H9 (cell line): ENCODE data around the gene PSMD1. TPM values are rescaled to one million over a fixed set of nuclear protein-coding genes. Genes with fewer than 3 reads are reported as not detected.

Experiments used
- DNase-seq: peaks from one replicate; pipeline ENCODE4 v3.0.0-alpha.2; 2017
- H2AFZ ChIP-seq: one replicate; pipeline ENCODE4 v1.6.1; 2013; ENCODE audit warnings: mild to moderate bottlenecking, low read length, control low read depth, moderate library complexity
- H2AK5ac ChIP-seq: 2 replicates; pipeline ENCODE4 v1.6.1; 2013; ENCODE audit warnings: low read length, control low read depth, mixed read lengths; ENCODE audit not compliant: insufficient read length
- H2BK120ac ChIP-seq: one replicate; pipeline ENCODE4 v1.6.1; 2013; ENCODE audit warnings: low read depth, mild to moderate bottlenecking, low read length, control low read depth, inconsistent platforms; ENCODE audit not compliant: poor library complexity, severe bottlenecking
- H2BK12ac ChIP-seq: 2 replicates; pipeline ENCODE4 v1.6.1; 2013; ENCODE audit warnings: low read length, control low read depth, mixed read lengths, low read depth; ENCODE audit not compliant: insufficient read length
- H2BK15ac ChIP-seq: 2 replicates; pipeline ENCODE4 v1.6.1; 2013; ENCODE audit warnings: low read depth, low read length, control low read depth
- H2BK20ac ChIP-seq: one replicate; pipeline ENCODE4 v1.6.1; 2013; ENCODE audit warnings: low read depth, mild to moderate bottlenecking, low read length, control low read depth, inconsistent platforms; ENCODE audit not compliant: poor library complexity, severe bottlenecking
- H2BK5ac ChIP-seq: 2 replicates; pipeline ENCODE4 v1.6.1; 2013; ENCODE audit warnings: low read length, control low read depth, mixed read lengths; ENCODE audit not compliant: insufficient read length
- H3K14ac ChIP-seq: 2 replicates; pipeline ENCODE4 v1.6.1; 2013; ENCODE audit warnings: low read length, control low read depth; ENCODE audit not compliant: insufficient read depth
- H3K18ac ChIP-seq: 2 replicates; pipeline ENCODE4 v1.6.1; 2013; ENCODE audit warnings: low read depth, mild to moderate bottlenecking, mixed read lengths, low read length, control low read depth; ENCODE audit not compliant: insufficient read length
- H3K23ac ChIP-seq: 2 replicates; pipeline ENCODE4 v1.6.1; 2013; ENCODE audit warnings: low read length, control low read depth, mixed read lengths, low read depth; ENCODE audit not compliant: insufficient read length
- H3K23me2 ChIP-seq: 2 replicates; pipeline ENCODE4 v1.6.1; 2013; ENCODE audit warnings: low read depth, mild to moderate bottlenecking, mixed read lengths, low read length, control low read depth; ENCODE audit not compliant: insufficient read length, poor library complexity, severe bottlenecking
- H3K27ac ChIP-seq: 2 replicates; pipeline ENCODE4 v1.5.1; 2013; ENCODE audit warnings: low read length, control low read depth, mixed read lengths, low read depth; ENCODE audit not compliant: insufficient read length
- H3K27me3 ChIP-seq: 2 replicates; pipeline ENCODE4 v1.6.1; 2013; ENCODE audit warnings: low read length, control low read depth, inconsistent platforms; ENCODE audit not compliant: insufficient read depth
- H3K4ac ChIP-seq: 2 replicates; pipeline ENCODE4 v1.6.1; 2013; ENCODE audit warnings: low read depth, mild to moderate bottlenecking, control low read depth, inconsistent platforms, low read length, moderate library complexity
- H3K4me1 ChIP-seq: 2 replicates; pipeline ENCODE4 v1.6.1; 2013; ENCODE audit warnings: low read length, control low read depth, inconsistent platforms; ENCODE audit not compliant: insufficient read depth
- H3K4me2 ChIP-seq: 2 replicates; pipeline ENCODE4 v1.6.1; 2013; ENCODE audit warnings: low read length, control low read depth, mixed read lengths; ENCODE audit not compliant: insufficient read length, insufficient read depth
- H3K56ac ChIP-seq: 2 replicates; pipeline ENCODE4 v1.6.1; 2013; ENCODE audit warnings: low read depth, mild to moderate bottlenecking, mixed read lengths, low read length, control low read depth; ENCODE audit not compliant: insufficient read length
- H3K79me1 ChIP-seq: 2 replicates; pipeline ENCODE4 v1.6.1; 2013; ENCODE audit warnings: low read depth, mild to moderate bottlenecking, moderate library complexity, low read length, control low read depth, inconsistent platforms; ENCODE audit not compliant: insufficient read depth, poor library complexity, severe bottlenecking
- H3K79me2 ChIP-seq: 2 replicates; pipeline ENCODE4 v1.6.1; 2013; ENCODE audit warnings: low read length, control low read depth, inconsistent platforms; ENCODE audit not compliant: insufficient read depth
- H3K9ac ChIP-seq: 2 replicates; pipeline ENCODE4 v1.6.1; 2013; ENCODE audit warnings: low read length, control low read depth, mixed read lengths; ENCODE audit not compliant: insufficient read length; ENCODE audit errors: extremely low read depth
- H3K9me3 ChIP-seq: one replicate; pipeline ENCODE4 v1.6.1; 2013; ENCODE audit warnings: low read depth, low read length, inconsistent platforms; ENCODE audit not compliant: control insufficient read depth
- H3T11ph ChIP-seq: one replicate; pipeline ENCODE4 v1.6.1; 2013; ENCODE audit warnings: mild to moderate bottlenecking, low read length, control low read depth, inconsistent platforms
- H4K20me1 ChIP-seq: one replicate; pipeline ENCODE4 v1.6.1; 2013; ENCODE audit not compliant: control insufficient read depth, insufficient read length, insufficient read depth
- H4K5ac ChIP-seq: 2 replicates; pipeline ENCODE4 v1.6.1; 2013; ENCODE audit warnings: low read depth, mild to moderate bottlenecking, mixed read lengths, low read length, control low read depth; ENCODE audit not compliant: insufficient read length
- H4K8ac ChIP-seq: replicated peaks from 2 replicates; pipeline ENCODE4 v1.6.1; 2013; ENCODE audit warnings: low read length, control low read depth, mixed read lengths, low read depth; ENCODE audit not compliant: insufficient read length
- H4K91ac ChIP-seq: 2 replicates; pipeline ENCODE4 v1.6.1; 2013; ENCODE audit warnings: low read depth, mild to moderate bottlenecking, moderate library complexity, mixed read lengths, low read length, control low read depth; ENCODE audit not compliant: insufficient read length
- H3K27ac Mint-ChIP-seq, 3 experiments: 2 replicates in 2 of 3; 3 replicates in 1 of 3; pipeline ENCODE4 v1.8.0; 2020 to 2021; ENCODE audit warnings: mixed read lengths in 3 of 3, mild to moderate bottlenecking in 1 of 3, moderate library complexity in 1 of 3
- H3K27me3 Mint-ChIP-seq: 2 replicates; pipeline ENCODE4 v1.8.0; 2021; ENCODE audit warnings: low read depth, mild to moderate bottlenecking, moderate library complexity, mixed read lengths
- H3K36me3 Mint-ChIP-seq, 3 experiments: 2 replicates in 2 of 3; 3 replicates in 1 of 3; pipeline ENCODE4 v1.8.0; 2020 to 2021; ENCODE audit warnings: low read depth in 3 of 3, mixed read lengths in 3 of 3; ENCODE audit not compliant: insufficient read depth in 1 of 3
- H3K4me1 Mint-ChIP-seq, 2 experiments: 2 replicates each; pipeline ENCODE4 v1.8.0; 2020; ENCODE audit warnings: mixed read lengths in 2 of 2
- H3K4me3 Mint-ChIP-seq, 2 experiments: 2 replicates in 1 of 2; 3 replicates in 1 of 2; pipeline ENCODE4 v1.8.0; 2020 to 2021; ENCODE audit warnings: mild to moderate bottlenecking in 2 of 2, mixed read lengths in 2 of 2, moderate library complexity in 1 of 2
- H3K9me3 Mint-ChIP-seq, 2 experiments: 2 replicates in 1 of 2; 3 replicates in 1 of 2; pipeline ENCODE4 v1.8.0; 2020; ENCODE audit warnings: mild to moderate bottlenecking in 2 of 2, mixed read lengths in 2 of 2, moderate library complexity in 1 of 2
- WGBS: extraction: QIAGEN DNeasy Blood & Tissue Kit; methylation state at CpG from one replicate; pipeline ENCODE4 v1.1.7; 2013; ENCODE audit warnings: missing lambda C conversion rate, low lambda C conversion rate, mixed read lengths; ENCODE audit not compliant: insufficient read length; ENCODE audit errors: extremely low coverage; 5-methylcytosine and 5-hydroxymethylcytosine counted together
- total RNA-seq: library from RNA; stranded (reverse); gene quantifications from 2 replicates; pipeline ENCODE4 v1.2.1, GENCODE V29; 2021
- TF ChIP-seq, protein P1 (sequence below): fragments of 200-600 bp; sonication (generic); conservative IDR thresholded peaks from 3 replicates; pipeline ENCODE4 v1.8.0; 2021; ENCODE audit warnings: antibody characterized with exemption, mild to moderate bottlenecking

The PSMD1 gene
- total RNA-seq, 1 experiment from 2014 or later, result 166 TPM

DNA sequence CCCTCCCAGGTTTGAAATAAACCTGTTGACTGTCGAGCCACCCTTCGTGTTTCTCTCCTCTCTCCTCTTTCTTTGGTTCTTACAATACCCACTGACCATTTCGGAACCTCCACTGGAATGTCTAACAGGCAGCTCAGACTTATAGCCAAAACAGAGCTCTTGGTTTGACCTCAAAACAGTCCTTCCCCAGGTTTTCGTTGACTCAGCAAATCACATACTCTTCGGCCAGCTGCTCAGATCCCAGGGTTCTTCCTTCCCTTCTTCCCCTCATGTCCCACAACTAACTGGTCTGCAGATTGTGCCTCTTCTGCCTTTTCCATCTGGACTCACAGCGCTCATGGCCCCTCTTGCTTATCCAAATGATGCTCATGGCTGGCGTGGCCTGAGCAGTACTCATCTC lies 146.4 kb downstream of the PSMD1 start:
- Histone ChIP-seq H2BK5ac (no peak overlapping the region), H2BK120ac (no peak overlapping the region), H4K5ac (no peak overlapping the region), H3K14ac (no peak overlapping the region), H2AK5ac (no peak overlapping the region), H3K23me2 (peaks cover 2% of the 10 kb centered on the region), H3K9me3 (no peaks in the 10 kb centered on the region), H4K8ac (no peak overlapping the region), H3K4ac (no peak overlapping the region), H3K56ac (no peak overlapping the region), H3K23ac (no peak overlapping the region), H3K79me2 (no peaks in the 10 kb centered on the region; the same call in 1 of the 2 replicates), H2BK15ac (no peak overlapping the region), H3K27ac (no peak overlapping the region), H2BK20ac (no peak overlapping the region), H3K4me1 (no peaks in the 10 kb centered on the region), H2BK12ac (no peak overlapping the region), H4K91ac (no peak overlapping the region), H2AFZ (no peak overlapping the region), H3K18ac (no peak overlapping the region), H3K9ac (no peak overlapping the region), H3K27me3 (no peaks in the 10 kb centered on the region), H4K20me1 (no peaks in the 10 kb centered on the region), H3K79me1 (no peaks in the 10 kb centered on the region), H3K4me2 (no peak overlapping the region), H3T11ph (no peak overlapping the region)
- H3K4me3 Mint-ChIP-seq, result no peak overlapping the region
- no peaks in the 10 kb centered on the region for H3K27me3 Mint-ChIP-seq
- H3K9me3 Mint-ChIP-seq, result peaks cover 3 to 8% of the 10 kb centered on the region in 2 experiments; a peak in 4 of 5 replicates
- TF ChIP-seq, protein P1, sequence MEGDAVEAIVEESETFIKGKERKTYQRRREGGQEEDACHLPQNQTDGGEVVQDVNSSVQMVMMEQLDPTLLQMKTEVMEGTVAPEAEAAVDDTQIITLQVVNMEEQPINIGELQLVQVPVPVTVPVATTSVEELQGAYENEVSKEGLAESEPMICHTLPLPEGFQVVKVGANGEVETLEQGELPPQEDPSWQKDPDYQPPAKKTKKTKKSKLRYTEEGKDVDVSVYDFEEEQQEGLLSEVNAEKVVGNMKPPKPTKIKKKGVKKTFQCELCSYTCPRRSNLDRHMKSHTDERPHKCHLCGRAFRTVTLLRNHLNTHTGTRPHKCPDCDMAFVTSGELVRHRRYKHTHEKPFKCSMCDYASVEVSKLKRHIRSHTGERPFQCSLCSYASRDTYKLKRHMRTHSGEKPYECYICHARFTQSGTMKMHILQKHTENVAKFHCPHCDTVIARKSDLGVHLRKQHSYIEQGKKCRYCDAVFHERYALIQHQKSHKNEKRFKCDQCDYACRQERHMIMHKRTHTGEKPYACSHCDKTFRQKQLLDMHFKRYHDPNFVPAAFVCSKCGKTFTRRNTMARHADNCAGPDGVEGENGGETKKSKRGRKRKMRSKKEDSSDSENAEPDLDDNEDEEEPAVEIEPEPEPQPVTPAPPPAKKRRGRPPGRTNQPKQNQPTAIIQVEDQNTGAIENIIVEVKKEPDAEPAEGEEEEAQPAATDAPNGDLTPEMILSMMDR, result no peak
- peak overlapping the region in 1 of 3 experiments; percentile 91; a peak in 3 of 7 replicates for H3K27ac Mint-ChIP-seq
- DNase-seq, result no peak
- no CpG with 5 or more reads among the region's 7 CpGs for WGBS
- peaks cover 16 to 18% of the 10 kb centered on the region in 2 experiments for H3K4me1 Mint-ChIP-seq
- H3K36me3 Mint-ChIP-seq, result peaks cover 19 to 43% (median 31%) of the 10 kb centered on the region in 3 experiments
